Aorta (tissue), 5 donors: ENCODE measurements around the gene TMEM205. TPM values are rescaled to one million over a fixed set of nuclear protein-coding genes. Genes with fewer than 3 reads are reported as not detected.
A peak's percentile ranks its signal among the peaks of the same experiment; 100 is the strongest.
"Not testable (repeated sequence)": the region's sequence is repeated elsewhere in the genome, so short reads cannot be mapped to it uniquely, and the experiment has no call there.

ENCODE experiments used
- ATAC-seq: fragments of 200-7000 bp; cut with Tn5 transposase; one replicate; pipeline ENCODE4 v1.9.1; 2022; ENCODE audit warnings: moderate library complexity; ENCODE audit not compliant: low FRiP score
- DNase-seq, 2 donors: peaks; one replicate each; pipeline ENCODE4 v3.0.0-alpha.2; 2020
- H3K27ac ChIP-seq, 2 donors: one replicate each; pipeline ENCODE4 v1.5.1; 2013; ENCODE audit warnings: low read length in 2 of 2, mild to moderate bottlenecking in 2 of 2, moderate library complexity in 2 of 2, control low read depth in 1 of 2, inconsistent platforms in 1 of 2, low read depth in 1 of 2
- H3K27me3 ChIP-seq, 2 donors: one replicate each; pipeline ENCODE4 v1.6.1; 2013; ENCODE audit warnings: control low read depth in 1 of 2, low read length in 1 of 2, mild to moderate bottlenecking in 1 of 2, moderate library complexity in 1 of 2; ENCODE audit not compliant: insufficient read depth in 2 of 2, control insufficient read depth in 1 of 2
- H3K36me3 ChIP-seq, 2 donors: one replicate each; pipeline ENCODE4 v1.6.1; 2013; ENCODE audit warnings: control low read depth in 1 of 2, low read length in 1 of 2, mild to moderate bottlenecking in 1 of 2; ENCODE audit not compliant: insufficient read depth in 2 of 2, control insufficient read depth in 1 of 2
- H3K4me1 ChIP-seq, 2 donors: one replicate each; pipeline ENCODE4 v1.6.1; 2013; ENCODE audit warnings: low read length in 2 of 2, control low read depth in 1 of 2, mild to moderate bottlenecking in 1 of 2, moderate library complexity in 1 of 2; ENCODE audit not compliant: insufficient read depth in 2 of 2, control insufficient read depth in 1 of 2
- H3K4me3 ChIP-seq, 2 donors: one replicate each; pipeline ENCODE4 v1.5.1; 2013; ENCODE audit warnings: low read length in 2 of 2, control low read depth in 1 of 2, mild to moderate bottlenecking in 1 of 2
- H3K9me3 ChIP-seq: one replicate; pipeline ENCODE4 v1.6.1; 2013; ENCODE audit warnings: mild to moderate bottlenecking, low read length; ENCODE audit not compliant: control insufficient read depth
- WGBS, 2 donors: extraction: QIAGEN DNeasy Blood & Tissue Kit; methylation state at CpG; one replicate each; pipeline ENCODE4 v1.1.7; 2013; 5-methylcytosine and 5-hydroxymethylcytosine counted together
- intact Hi-C, 2 donors: fragments of 100-400 bp; cut with DNase I; formaldehyde crosslinking; loops; one replicate each; pipeline versions ENCODE4 v1.14.2 to v1.15.0; 2022
- polyA plus RNA-seq, 2 donors: library from polyadenylated mRNA; stranded (reverse); fragments of 200-250 nt; gene quantifications; one replicate each; pipeline ENCODE4 v1.2.3, GENCODE V29; 2013
- total RNA-seq, 2 donors: library from RNA; stranded (reverse); fragmentation: NEBNext Ultra II Directional; extraction: Animal tissue kit (Norgen Biotek cat#: 25700); gene quantifications; one replicate each; pipeline ENCODE4 v1.2.1, GENCODE V29; 2021
- donor health status: healthy with polysubstance abuse.
- donor health status: Bipolar disorder and iron deficiency.
- donor health status: DM: no; HTN: no; CAD: no.
- donor health status: DM: no; HTN: no; CAD: no.
- donor health status: DM: yes; HTN: yes; CAD: no.

Gene TMEM205
- total and polyA plus RNA-seq, 4 donors: 25.5 to 119 (median 43.4) TPM

GRCh38 chr19:11324079-11324661 lies 21.9 kb downstream of the TMEM205 start:
- no peaks in the 10 kb centered on the region for H3K4me1 ChIP-seq
- intact Hi-C loops: no loop called here
- 19 to 32% methylated on average over 10 of the region's 10 CpGs for WGBS, 2 donors

GRCh38 chr19:11323601-11324078 lies 22.4 kb downstream of the TMEM205 start:
- H3K9me3 ChIP-seq: no peaks in the 10 kb centered on the region
- no peak overlapping the region for H3K4me3 ChIP-seq
- H3K27ac ChIP-seq: no peak overlapping the region
- intact Hi-C loops: no loop called here
- DNase-seq: no peak
- H3K27me3 ChIP-seq: no peaks in the 10 kb centered on the region
- H3K4me1 ChIP-seq: no peaks in the 10 kb centered on the region
- WGBS, 2 donors: 72 to 76% methylated on average over 5 of the region's 5 CpGs
- H3K36me3 ChIP-seq: no peaks in the 10 kb centered on the region
- no peak for ATAC-seq

More at GRCh38 chr19:11324079-11324661, 21.9 kb downstream of the TMEM205 start:
- no peaks in the 10 kb centered on the region for H3K27me3 ChIP-seq
- peak; percentile 89 for ATAC-seq
- H3K27ac ChIP-seq: no peak overlapping the region
- H3K4me3 ChIP-seq: no peak overlapping the region
- H3K36me3 ChIP-seq: no peaks in the 10 kb centered on the region
- peak; percentile 82 to 84 for DNase-seq
- no peaks in the 10 kb centered on the region for H3K9me3 ChIP-seq

GRCh38 chr19:11322269-11323024 lies 23.6 kb downstream of the TMEM205 start:
- Histone ChIP-seq H3K27ac (no peak overlapping the region), H3K36me3 (no peaks in the 10 kb centered on the region), H3K4me3 (no peak overlapping the region), H3K27me3 (no peaks in the 10 kb centered on the region), H3K4me1 (no peaks in the 10 kb centered on the region), H3K9me3 (no peaks in the 10 kb centered on the region)
- ATAC-seq (no peak), DNase-seq (no peak)
- WGBS, 2 donors: 59 to 62% methylated on average over 7 of the region's 7 CpGs
- intact Hi-C loops: no loop called here

GRCh38 chr19:11321191-11322126 lies 24.6 kb downstream of the TMEM205 start:
- 71 to 75% methylated on average over 14 of the region's 14 CpGs for WGBS, 2 donors
- DNase-seq: no peak
- Histone ChIP-seq H3K27ac (no peak overlapping the region), H3K4me1 (no peaks in the 10 kb centered on the region), H3K9me3 (no peaks in the 10 kb centered on the region), H3K4me3 (no peak overlapping the region), H3K36me3 (no peaks in the 10 kb centered on the region), H3K27me3 (no peaks in the 10 kb centered on the region)
- intact Hi-C loops: no loop called here
- no peak for ATAC-seq

GRCh38 chr19:11320278-11320995 lies 25.6 kb downstream of the TMEM205 start:
- H3K27ac ChIP-seq, DNase-seq, H3K27me3 ChIP-seq, H3K4me1 ChIP-seq, H3K36me3 ChIP-seq, intact Hi-C loops, H3K4me3 ChIP-seq, H3K9me3 ChIP-seq, ATAC-seq: not testable (repeated sequence)
- 73 to 76% methylated on average over 9 of the region's 9 CpGs for WGBS, 2 donors

- H3K9me3 ChIP-seq: no peaks in the 10 kb centered on the region
- ATAC-seq (no peak), DNase-seq (no peak)
- intact Hi-C loops: no loop called here
- H3K27ac ChIP-seq: no peak overlapping the region
- H3K4me3 ChIP-seq: no peak overlapping the region
- H3K4me1 ChIP-seq: no peaks in the 10 kb centered on the region
- no peaks in the 10 kb centered on the region for H3K27me3 ChIP-seq
- H3K36me3 ChIP-seq: no peaks in the 10 kb centered on the region
- 62 to 75% methylated on average over 9 of the region's 9 CpGs for WGBS, 2 donors
Measured at GRCh38 chr19:11306337-11306736, 39.7 kb downstream of the TMEM205 start.

GRCh38 chr19:11304936-11305335 lies 41.1 kb downstream of the TMEM205 start:
- intact Hi-C loops: no loop called here
- ATAC-seq (no peak), DNase-seq (no peak)
- H3K27me3 ChIP-seq: no peaks in the 10 kb centered on the region
- no peaks in the 10 kb centered on the region for H3K36me3 ChIP-seq
- no peaks in the 10 kb centered on the region for H3K4me1 ChIP-seq
- H3K27ac ChIP-seq: no peak overlapping the region
- WGBS, 2 donors: 87 to 88% methylated on average over 5 of the region's 5 CpGs
- no peaks in the 10 kb centered on the region for H3K9me3 ChIP-seq
- no peak overlapping the region for H3K4me3 ChIP-seq

GRCh38 chr19:11300811-11301120 lies 45.3 kb downstream of the TMEM205 start:
- no peak overlapping the region for H3K27ac ChIP-seq
- intact Hi-C loops: no loop called here
- H3K36me3 ChIP-seq: no peaks in the 10 kb centered on the region
- H3K27me3 ChIP-seq: no peaks in the 10 kb centered on the region
- no peak overlapping the region for H3K4me3 ChIP-seq
- ATAC-seq: no peak
- DNase-seq: no peak
- WGBS, 2 donors: 87 to 90% methylated on average over 11 of the region's 11 CpGs
- H3K4me1 ChIP-seq: no peaks in the 10 kb centered on the region
- H3K9me3 ChIP-seq: no peaks in the 10 kb centered on the region
